Activated gamma-delta T cell treated with anti-CD3 and anti-CD28 coated beads, Interleukin-2, amount 50 U/mL, for 16 hours (primary cell): ENCODE data around the gene DAPK3.

Source experiments
- DNase-seq: peaks from one replicate; pipeline ENCODE4 v3.0.0-alpha.2; 2020; ENCODE audit warnings: low read depth

The DAPK3 gene

GRCh38 chr19:3910105-3910504 lies 60.8 kb downstream of the DAPK3 start:
- DNase-seq, result no peak
